Vagina (tissue), 2 donors: ENCODE results near the gene LACC1. TPM values are rescaled to one million over a fixed set of nuclear protein-coding genes. Genes with fewer than 3 reads are reported as not detected.

Experiments
- DNase-seq, 2 donors: peaks; one replicate each; pipeline ENCODE4 v3.0.0-alpha.2; 2017; ENCODE audit errors: extremely low spot score in 2 of 2
- H3K27ac ChIP-seq: fragments of 200-600 bp; sonication (generic); one replicate; pipeline ENCODE4 v1.5.1; 2019
- H3K27me3 ChIP-seq: fragments of 200-600 bp; sonication (generic); one replicate; pipeline ENCODE4 v1.5.1; 2019
- H3K36me3 ChIP-seq, 2 donors: fragments of 200-600 bp; sonication (generic); one replicate each; pipeline ENCODE4 v1.5.1; 2017 to 2019
- H3K4me1 ChIP-seq: fragments of 200-600 bp; sonication (generic); one replicate; pipeline ENCODE4 v1.5.1; 2019
- H3K4me3 ChIP-seq, 2 donors: fragments of 200-600 bp; sonication (generic); 1 replicate in 1 of 2; 2 replicates in 1 of 2; pipeline ENCODE4 v1.5.1; 2016 to 2019
- H3K9me3 ChIP-seq: fragments of 200-600 bp; sonication (generic); one replicate; pipeline ENCODE4 v1.5.1; 2019
- CTCF ChIP-seq, 3 experiments: fragments of 450-650 bp in 2 of 3; fragments of 200-600 bp in 1 of 3; sonication (generic) in 1 of 3; IDR thresholded peaks; one replicate each; pipeline ENCODE4 v1.5.1; 2017 to 2019; ENCODE audit warnings: antibody characterized with exemption in 3 of 3, mild to moderate bottlenecking in 2 of 3, moderate library complexity in 2 of 3
- POLR2A ChIP-seq, 2 donors: fragments of 450-650 bp; IDR thresholded peaks; one replicate each; pipeline ENCODE4 v1.6.1; 2017; ENCODE audit warnings: antibody characterized with exemption in 2 of 2, mild to moderate bottlenecking in 2 of 2, moderate library complexity in 2 of 2
- POLR2AphosphoS5 ChIP-seq, 2 donors: sonication (generic); formaldehyde crosslinking; IDR thresholded peaks; one replicate each; pipeline ENCODE4 v1.9.0; 2017; ENCODE audit warnings: antibody characterized with exemption in 2 of 2, mild to moderate bottlenecking in 2 of 2, low read depth in 1 of 2; ENCODE audit not compliant: insufficient read depth in 1 of 2
- intact Hi-C: fragments of 100-400 bp; cut with DNase I; formaldehyde crosslinking; loops from one replicate; pipeline ENCODE4 v1.15.1; 2023
- total RNA-seq: library from RNA; depleted of rRNA; stranded (reverse); fragments of >200 nt; gene quantifications from one replicate; pipeline ENCODE4 v1.2.3, GENCODE V29; 2016

Gene LACC1
- total RNA-seq, 1 donor from 2014 or later, result 2.9 TPM

- Histone ChIP-seq H3K4me3 (no peak overlapping the region), H3K36me3 (peaks cover 0 to 6% of the 10 kb centered on the region in 2 donors), H3K27me3 (no peaks in the 10 kb centered on the region), H3K4me1 (no peaks in the 10 kb centered on the region), H3K27ac (no peak overlapping the region), H3K9me3 (no peaks in the 10 kb centered on the region)
- intact Hi-C loops, result loop anchor here (10.0 kb wide), 1 partner anchor 1090 kb away; the partner anchor contains the start of genes GPALPP1 and NUFIP1
- TF ChIP-seq POLR2A (IDR thresholded peaks at IDR 0.05) (no peak), POLR2AphosphoS5 (IDR thresholded peaks at IDR 0.05; ENCODE audit: insufficient read depth in 1 of 2, low read depth in 1 of 2) (no peak), CTCF (IDR thresholded peaks at IDR 0.05) (no peak)
- DNase-seq, result no peak
These were observed 14.7 kb downstream of the LACC1 start for GRCh38 chr13:43894438-43894837.

DNA sequence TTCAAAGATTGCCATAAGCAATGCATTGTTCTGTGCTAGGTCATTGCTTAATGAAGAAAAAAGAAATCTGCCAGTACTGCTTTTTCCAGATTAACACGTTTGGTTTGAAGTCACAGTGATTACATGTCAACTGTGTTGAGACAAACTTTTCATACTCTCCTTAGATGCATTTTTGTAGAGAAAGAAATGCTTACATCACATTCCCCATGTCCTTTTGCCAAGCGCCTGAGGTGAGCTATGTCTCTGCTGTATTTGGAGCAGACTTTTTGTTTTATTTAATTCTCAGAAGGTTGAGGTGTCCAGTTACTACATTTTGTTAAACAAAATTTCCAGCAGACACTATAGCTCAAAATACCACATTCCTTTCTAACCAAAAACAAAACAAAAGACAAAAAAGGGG, 16.2 kb downstream of the LACC1 start:
- intact Hi-C loops, result loop anchor here (10.0 kb wide), 1 partner anchor 1089 kb away; the partner anchor contains the start of genes GPALPP1 and NUFIP1
- no peaks in the 10 kb centered on the region for H3K4me1 ChIP-seq
- H3K27ac ChIP-seq, result no peak overlapping the region
- no peaks in the 10 kb centered on the region for H3K9me3 ChIP-seq
- no peak overlapping the region for H3K4me3 ChIP-seq
- no peaks in the 10 kb centered on the region for H3K27me3 ChIP-seq
- no peak for DNase-seq
- H3K36me3 ChIP-seq, result no peaks in the 10 kb centered on the region
- no peak for TF ChIP-seq POLR2A (IDR thresholded peaks at IDR 0.05)
- no peak for TF ChIP-seq CTCF (IDR thresholded peaks at IDR 0.05)
- no peak for TF ChIP-seq POLR2AphosphoS5 (IDR thresholded peaks at IDR 0.05; ENCODE audit: insufficient read depth in 1 of 2, low read depth in 1 of 2)

- DNase-seq, result no peak
- Histone ChIP-seq H3K4me1 (no peaks in the 10 kb centered on the region), H3K4me3 (no peak overlapping the region), H3K9me3 (no peaks in the 10 kb centered on the region), H3K27ac (no peak overlapping the region), H3K27me3 (no peaks in the 10 kb centered on the region), H3K36me3 (no peaks in the 10 kb centered on the region)
- TF ChIP-seq POLR2AphosphoS5 (IDR thresholded peaks at IDR 0.05; ENCODE audit: insufficient read depth in 1 of 2, low read depth in 1 of 2) (peak in 1 of 2 donors; percentile 39), CTCF (IDR thresholded peaks at IDR 0.05) (peak; percentile 49 to 91 (median 88)), POLR2A (IDR thresholded peaks at IDR 0.05) (no peak)
- intact Hi-C loops, result loop anchor here (5.0 kb wide), 1 partner anchor 532 kb away; no protein-coding TSS in a partner anchor
These were observed 25.8 kb downstream of the LACC1 start for GRCh38 chr13:43905435-43906031.

- Histone ChIP-seq H3K27ac (no peak overlapping the region), H3K27me3 (no peaks in the 10 kb centered on the region), H3K4me1 (no peaks in the 10 kb centered on the region), H3K36me3 (no peaks in the 10 kb centered on the region), H3K9me3 (no peaks in the 10 kb centered on the region), H3K4me3 (no peak overlapping the region)
- intact Hi-C loops, result loop anchor here (5.0 kb wide), 1 partner anchor 529 kb away; no protein-coding TSS in a partner anchor
- TF ChIP-seq POLR2AphosphoS5 (IDR thresholded peaks at IDR 0.05; ENCODE audit: insufficient read depth in 1 of 2, low read depth in 1 of 2) (peak in 1 of 2 donors; percentile 15), CTCF (IDR thresholded peaks at IDR 0.05) (peak in 2 of 3 experiments; percentile 40 to 64), POLR2A (IDR thresholded peaks at IDR 0.05) (no peak)
- no peak for DNase-seq
These were observed 28.7 kb downstream of the LACC1 start for GRCh38 chr13:43908156-43909126.
